ENCODE measurements around the gene TMUB1.
"Not testable (repeated sequence)": the region's sequence is repeated elsewhere in the genome, so short reads cannot be mapped to it uniquely, and the experiment has no call there.

TMUB1 gene

GRCh38 chr7:151048911-151049463, 34.3 kb downstream of the TMUB1 start:
- DNase-seq: no peak

GRCh38 chr7:151047976-151048815, 35.1 kb downstream of the TMUB1 start, which contains the start of gene ASIC3:
ASIC3 (plus strand) TSS chr7:151048531; CDS start chr7:151048886, 355 bp downstream.
- no peak for DNase-seq

- no peak for DNase-seq
These were observed 36.4 kb downstream of the TMUB1 start for GRCh38 chr7:151046603-151047573.

GRCh38 chr7:151045967-151046366, 37.3 kb downstream of the TMUB1 start:
- DNase-seq: no peak

GRCh38 chr7:151045262-151045661, 38.0 kb downstream of the TMUB1 start:
- no peak for DNase-seq

GRCh38 chr7:151043959-151044358, 39.3 kb downstream of the TMUB1 start:
- no peak for DNase-seq

- DNase-seq: not testable (repeated sequence)
These were observed 39.8 kb downstream of the TMUB1 start for GRCh38 chr7:151043449-151043848.

- no peak for DNase-seq
These were observed 42.5 kb downstream of the TMUB1 start for GRCh38 chr7:151040616-151041375.

- DNase-seq: no peak
These were observed 43.3 kb downstream of the TMUB1 start for GRCh38 chr7:151039850-151040548.

GRCh38 chr7:151038951-151039849, 44.1 kb downstream of the TMUB1 start:
- DNase-seq: no peak

- DNase-seq: no peak
These were observed 47.4 kb downstream of the TMUB1 start for GRCh38 chr7:151035902-151036301.

GRCh38 chr7:151035026-151035717, 48.1 kb downstream of the TMUB1 start:
- DNase-seq: no peak

GRCh38 chr7:151034312-151035025, 48.8 kb downstream of the TMUB1 start:
- no peak for DNase-seq

- DNase-seq: no peak
These were observed 49.4 kb downstream of the TMUB1 start for GRCh38 chr7:151033864-151034249.

- DNase-seq: no peak
These were observed 50.1 kb downstream of the TMUB1 start for GRCh38 chr7:151032936-151033863.
